Sciatic nerve (tissue), 2 donors: ENCODE data around the gene ITPRIPL2. TPM values are rescaled to one million over a fixed set of nuclear protein-coding genes. Genes with fewer than 3 reads are reported as not detected.

Experiments used
- ATAC-seq: fragments of 200-7000 bp; cut with Tn5 transposase; one replicate; pipeline ENCODE4 v1.9.1; 2020; ENCODE audit warnings: mild to moderate bottlenecking, moderate library complexity
- DNase-seq: peaks from one replicate; pipeline ENCODE4 v3.0.0-alpha.2; 2020; ENCODE audit warnings: low spot score
- intact Hi-C: fragments of 100-400 bp; cut with DNase I; formaldehyde crosslinking; loops from one replicate; pipeline ENCODE4 v1.14.2; 2022
- total RNA-seq: library from RNA; stranded (reverse); fragmentation: NEBNext Ultra II Directional; extraction: Animal tissue kit (Norgen Biotek cat#: 25700); gene quantifications from one replicate; pipeline ENCODE4 v1.2.1, GENCODE V29; 2021
- donor health status: DM: no; HTN: no; CAD: no.
- donor health status: DM: no; HTN: no; CAD: no.

ITPRIPL2 gene
- total RNA-seq, 1 donor from 2014 or later = 57.6 TPM

DNA sequence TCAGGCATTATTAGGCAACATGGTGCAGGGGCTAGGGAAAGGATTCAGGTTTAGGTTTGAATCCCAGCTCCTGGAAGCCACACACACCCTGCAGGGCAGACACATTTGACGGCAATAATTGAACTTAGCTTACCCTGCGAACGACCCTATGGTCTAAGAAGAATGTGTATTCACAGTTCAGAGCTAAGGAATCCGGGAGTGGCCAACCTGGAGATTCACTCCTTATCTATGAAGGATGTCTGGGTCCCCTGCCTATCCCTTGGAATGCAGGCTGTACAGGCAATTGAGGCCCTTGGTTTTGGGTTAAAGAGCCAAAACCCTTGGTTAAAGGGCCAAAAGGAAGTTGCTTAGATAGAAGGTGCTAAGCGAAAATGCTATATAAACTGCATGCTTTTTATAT, 51.3 kb downstream of the ITPRIPL2 start:
- DNase-seq = no peak
- intact Hi-C loops = loop anchor here (10.0 kb wide), 1 partner anchor 210 kb away; no protein-coding TSS in a partner anchor
- ATAC-seq = no peak

- intact Hi-C loops = loop anchor here (10.0 kb wide), 1 partner anchor 208 kb away; no protein-coding TSS in a partner anchor
- no peak for ATAC-seq
- no peak for DNase-seq
Observed at GRCh38 chr16:19166500-19166899, 52.7 kb downstream of the ITPRIPL2 start.

DNA sequence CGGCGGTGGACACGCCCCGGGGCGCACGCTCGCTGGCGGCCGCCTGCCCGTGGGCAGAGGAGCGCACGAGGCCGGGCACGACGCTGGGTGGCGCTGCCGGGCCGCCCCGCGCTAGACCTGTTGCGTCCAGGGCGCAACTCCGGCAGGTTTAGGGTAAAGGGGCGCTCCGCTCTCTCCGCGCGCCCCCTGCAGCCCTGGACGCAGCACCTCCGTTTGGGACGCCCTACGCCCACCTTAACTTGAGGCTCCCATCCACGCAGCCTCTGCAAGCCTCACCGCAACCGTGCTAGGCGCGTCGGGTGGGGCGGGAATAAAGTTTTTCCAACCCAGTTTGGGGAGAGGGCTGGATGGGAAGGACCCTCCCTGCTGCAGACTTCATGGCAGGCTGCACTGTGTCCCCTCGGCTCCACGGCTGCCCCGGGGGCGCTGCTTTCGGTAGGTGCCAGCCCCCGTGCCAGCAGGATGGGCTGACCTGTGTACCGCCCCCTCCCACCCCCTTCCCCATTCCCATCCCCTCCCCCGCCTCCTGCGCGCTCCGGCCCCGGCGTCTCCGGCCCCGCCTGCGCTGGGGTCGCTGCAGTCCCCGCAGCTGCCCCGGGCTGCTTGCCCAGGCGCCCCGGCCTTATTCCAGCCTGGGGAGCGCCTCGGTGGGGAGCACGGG, 54.1 kb downstream of the ITPRIPL2 start, which contains the start of gene SYT17:
TSS of gene SYT17 (plus strand) at position 531 of the 661 bp plus-strand sequence. CDS start 407 bp downstream, outside the sequence.
- DNase-seq (peak; percentile 84), ATAC-seq (peak; percentile 92)
- intact Hi-C loops = loop anchor here (10.0 kb wide), 1 partner anchor 207 kb away; no protein-coding TSS in a partner anchor

- intact Hi-C loops = loop anchor here (10.0 kb wide), 1 partner anchor 206 kb away; no protein-coding TSS in a partner anchor
- DNase-seq (peak; percentile 64), ATAC-seq (peak; percentile 64)
Observed at GRCh38 chr16:19168371-19169081, 54.8 kb downstream of the ITPRIPL2 start.

GRCh38 chr16:19169082-19169639, 55.4 kb downstream of the ITPRIPL2 start:
- intact Hi-C loops = loop anchor here (10.0 kb wide), 1 partner anchor 206 kb away; no protein-coding TSS in a partner anchor
- ATAC-seq = no peak
- DNase-seq = no peak

DNA sequence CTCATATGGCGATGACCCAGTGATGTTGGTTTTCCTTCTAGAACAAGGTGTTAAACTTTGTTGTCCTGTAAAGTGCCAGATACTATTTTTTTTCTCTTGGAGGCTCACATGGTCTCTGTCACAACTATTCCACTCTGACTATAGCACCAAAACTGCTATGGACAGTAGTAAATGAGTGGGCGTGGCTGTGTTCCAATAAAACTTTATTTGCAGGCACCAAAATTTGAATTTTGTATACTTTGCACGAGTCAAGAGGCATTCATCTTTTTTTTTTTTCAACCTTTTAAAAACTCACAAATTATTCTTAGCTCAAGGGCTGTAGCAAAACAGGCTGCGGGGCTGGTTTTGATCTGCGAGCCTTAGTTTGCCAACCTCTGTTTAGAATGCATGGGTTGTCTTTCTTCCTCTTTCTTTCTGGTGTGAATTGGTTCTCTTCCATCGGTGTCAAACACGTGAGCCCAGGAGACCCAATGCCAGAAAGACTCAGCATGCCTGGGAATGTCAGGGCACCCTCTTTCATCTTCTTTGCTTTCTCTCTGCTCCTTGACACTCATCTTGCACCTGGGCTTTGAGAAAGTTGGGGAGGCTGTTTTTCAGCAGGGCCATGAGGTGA, 56.4 kb downstream of the ITPRIPL2 start:
- intact Hi-C loops = no loop called here
- ATAC-seq (no peak), DNase-seq (no peak)

Other genes with a start within 250 kb of the ITPRIPL2 start
- 124 TPM for gene SMG1, start 187.6 kb upstream of the ITPRIPL2 start, total RNA-seq
- 9.6 TPM for gene TMC7, start 130.0 kb upstream of the ITPRIPL2 start, total RNA-seq
- 27.5 TPM for gene COQ7, start 46.4 kb upstream of the ITPRIPL2 start, total RNA-seq
- gene SYT17, start 54.3 kb downstream of the ITPRIPL2 start, total RNA-seq = 8.2 TPM
- gene CLEC19A, start 171.8 kb downstream of the ITPRIPL2 start, total RNA-seq = 0.13 TPM